Liver (tissue), 9 donors: Measurements from ENCODE around the gene GTSE1. TPM values are rescaled to one million over a fixed set of nuclear protein-coding genes. Genes with fewer than 3 reads are reported as not detected.

Experiments
- DNase-seq: peaks from one replicate; pipeline ENCODE4 v3.0.0-alpha.2; 2017; ENCODE audit warnings: low spot score
- H3K27ac ChIP-seq, 2 donors: one replicate each; pipeline ENCODE4 v1.7.0; 2013; ENCODE audit warnings: inconsistent platforms in 2 of 2, low read length in 2 of 2, control low read depth in 1 of 2, low read depth in 1 of 2, mild to moderate bottlenecking in 1 of 2
- H3K27me3 ChIP-seq, 4 donors: one replicate each; pipeline versions ENCODE4 v1.6.1 to v1.7.0; 2013; ENCODE audit warnings: low read length in 3 of 4, inconsistent platforms in 1 of 4, mild to moderate bottlenecking in 1 of 4, moderate library complexity in 1 of 4; ENCODE audit not compliant: control insufficient read depth in 4 of 4, insufficient read depth in 4 of 4
- H3K36me3 ChIP-seq, 4 donors: one replicate each; pipeline versions ENCODE4 v1.6.1 to v1.7.0; 2013; ENCODE audit warnings: low read length in 3 of 4, mild to moderate bottlenecking in 3 of 4, low read depth in 1 of 4, moderate library complexity in 1 of 4; ENCODE audit not compliant: control insufficient read depth in 4 of 4, insufficient read depth in 3 of 4
- H3K4me1 ChIP-seq, 4 donors: one replicate each; pipeline versions ENCODE4 v1.6.1 to v1.7.0; 2013; ENCODE audit warnings: low read length in 3 of 4, mild to moderate bottlenecking in 3 of 4, moderate library complexity in 1 of 4; ENCODE audit not compliant: control insufficient read depth in 4 of 4, insufficient read depth in 4 of 4
- H3K4me3 ChIP-seq, 3 donors: one replicate each; pipeline versions ENCODE4 v1.6.1 to v1.7.0; 2013; ENCODE audit warnings: low read length in 3 of 3, control low read depth in 1 of 3, low read depth in 1 of 3, mild to moderate bottlenecking in 1 of 3
- H3K9ac ChIP-seq, 2 donors: one replicate each; pipeline ENCODE4 v1.7.0; 2013; ENCODE audit warnings: low read length in 2 of 2, mild to moderate bottlenecking in 2 of 2, moderate library complexity in 2 of 2, control low read depth in 1 of 2, low read depth in 1 of 2
- H3K9me3 ChIP-seq, 4 donors: one replicate each; pipeline versions ENCODE4 v1.6.1 to v1.7.0; 2013; ENCODE audit warnings: low read length in 3 of 4; ENCODE audit not compliant: control insufficient read depth in 4 of 4
- EGR1 ChIP-seq, 2 donors: IDR thresholded peaks; 2 replicates each; pipeline ENCODE4 v1.6.1; 2016 to 2018; ENCODE audit warnings: antibody characterized with exemption in 2 of 2, low read depth in 2 of 2
- FOXA1 ChIP-seq: IDR thresholded peaks from 2 replicates; pipeline ENCODE4 v1.6.1; 2016; ENCODE audit warnings: antibody characterized with exemption
- FOXA2 ChIP-seq: IDR thresholded peaks from 2 replicates; pipeline ENCODE4 v1.6.1; 2016; ENCODE audit warnings: antibody characterized with exemption
- GABPA ChIP-seq, 2 donors: IDR thresholded peaks in 1 of 2; conservative IDR thresholded peaks in 1 of 2; 2 replicates each; pipeline ENCODE4 v1.6.1; 2016; ENCODE audit warnings: antibody characterized with exemption in 2 of 2, mild to moderate bottlenecking in 1 of 2, moderate library complexity in 1 of 2
- HNF4A ChIP-seq, 2 donors: conservative IDR thresholded peaks; 2 replicates each; pipeline ENCODE4 v1.6.1; 2016; ENCODE audit warnings: antibody characterized with exemption in 2 of 2, mild to moderate bottlenecking in 2 of 2
- HNF4G ChIP-seq: IDR thresholded peaks from 2 replicates; pipeline ENCODE4 v1.6.1; 2016; ENCODE audit warnings: antibody characterized with exemption
- JUND ChIP-seq, 2 donors: IDR thresholded peaks; 2 replicates each; pipeline ENCODE4 v1.6.1; 2016; ENCODE audit warnings: antibody characterized with exemption in 2 of 2
- NR2F2 ChIP-seq: IDR thresholded peaks from 2 replicates; pipeline ENCODE4 v1.6.1; 2016; ENCODE audit warnings: antibody characterized with exemption
- RAD21 ChIP-seq, 2 donors: IDR thresholded peaks; 2 replicates each; pipeline ENCODE4 v1.6.1; 2016; ENCODE audit warnings: antibody characterized with exemption in 2 of 2, mild to moderate bottlenecking in 2 of 2
- RXRA ChIP-seq, 2 donors: IDR thresholded peaks; 2 replicates each; pipeline ENCODE4 v1.6.1; 2017 to 2018; ENCODE audit warnings: antibody characterized with exemption in 2 of 2, mild to moderate bottlenecking in 1 of 2
- SP1 ChIP-seq: IDR thresholded peaks from 2 replicates; pipeline ENCODE4 v1.6.1; 2018; ENCODE audit warnings: antibody characterized with exemption, mild to moderate bottlenecking
- TAF1 ChIP-seq: conservative IDR thresholded peaks from 2 replicates; pipeline ENCODE4 v1.6.1; 2016; ENCODE audit warnings: antibody characterized with exemption, mild to moderate bottlenecking
- YY1 ChIP-seq: IDR thresholded peaks from 2 replicates; pipeline ENCODE4 v1.6.1; 2016; ENCODE audit warnings: antibody characterized with exemption, mild to moderate bottlenecking
- WGBS: extraction: QIAGEN DNeasy Blood & Tissue Kit; methylation state at CpG from one replicate; pipeline ENCODE4 v1.1.7; 2013; 5-methylcytosine and 5-hydroxymethylcytosine counted together
- polyA plus RNA-seq, 2 donors: library from polyadenylated mRNA; stranded (reverse) in 1 of 2; unstranded in 1 of 2; fragments of 200-250 nt in 1 of 2; fragments of >200 nt in 1 of 2; fragmentation: Nextera tagmentation in 1 of 2; extraction: Ambion mirVana in 1 of 2; gene quantifications; one replicate each; pipeline versions ENCODE4 v1.2.1 to v1.2.3, GENCODE V29; 2013 to 2015
- total RNA-seq, 2 donors: library from RNA; depleted of rRNA; stranded (reverse); fragments of >200 nt; gene quantifications; one replicate each; pipeline ENCODE4 v1.2.3, GENCODE V29; 2014
- TF ChIP-seq, protein P1 (sequence below): fragments of 150-350 bp; IDR thresholded peaks from 2 replicates; pipeline ENCODE4 v1.5.1; 2017; ENCODE audit warnings: improper control_type of control experiment, low read depth, low read length; ENCODE audit not compliant: missing input control
- TF ChIP-seq, protein P2 (sequence below): IDR thresholded peaks from 2 replicates; pipeline ENCODE4 v1.6.1; 2016; ENCODE audit warnings: antibody characterized with exemption, mild to moderate bottlenecking
- TF ChIP-seq, protein P3 (sequence below): IDR thresholded peaks from 2 replicates; pipeline ENCODE4 v1.6.1; 2016; ENCODE audit warnings: antibody characterized with exemption
- TF ChIP-seq, protein P4 (sequence below): IDR thresholded peaks from 2 replicates; pipeline ENCODE4 v1.6.1; 2016; ENCODE audit warnings: antibody characterized with exemption
- TF ChIP-seq, protein P5 (sequence below): IDR thresholded peaks from 2 replicates; pipeline ENCODE4 v1.6.1; 2016; ENCODE audit warnings: antibody characterized with exemption
- donor health status: healthy.
- donor health status: healthy.
- donor health status: healthy.
- donor health status: healthy.
- donor health status: healthy.

The GTSE1 gene
- total and polyA plus RNA-seq, 4 donors, result 0.17 to 13.9 (median 0.85) TPM

DNA sequence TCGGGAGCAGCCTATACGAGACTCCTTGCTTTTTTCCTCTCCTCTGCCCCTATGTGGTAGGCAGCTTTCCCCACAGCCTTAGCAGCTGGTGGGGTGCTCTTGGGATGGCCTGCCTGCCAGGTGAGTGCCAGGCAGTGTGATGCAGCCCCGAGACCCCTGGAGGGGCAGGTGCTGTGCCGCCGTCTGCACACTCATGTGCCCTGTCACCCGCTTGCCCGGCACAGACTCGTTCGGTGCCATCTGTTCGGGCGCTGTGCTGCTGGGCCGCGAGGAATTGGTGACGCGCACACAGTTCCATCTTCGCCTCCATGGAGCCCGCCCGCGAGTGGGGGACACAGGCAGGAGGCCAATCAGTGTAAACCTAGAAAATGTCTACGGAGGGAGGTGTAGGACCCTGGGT lies 54.0 kb downstream of the GTSE1 start:
- no peak overlapping the region for H3K9ac ChIP-seq
- no peak overlapping the region for H3K4me3 ChIP-seq
- H3K9me3 ChIP-seq, result no peaks in the 10 kb centered on the region
- H3K27ac ChIP-seq, result no peak overlapping the region
- H3K36me3 ChIP-seq, result peaks cover 28 to 79% (median 42%) of the 10 kb centered on the region in 4 donors
- TF ChIP-seq GABPA (IDR thresholded peaks at IDR 0.05 in 1 of 2, conservative IDR thresholded peaks at IDR 0.05 in 1 of 2) (no peak), YY1 (no peak), TAF1 (no peak), RAD21 (IDR thresholded peaks at IDR 0.05) (no peak), FOXA2 (no peak), EGR1 (IDR thresholded peaks at IDR 0.05; ENCODE audit: low read depth in 2 of 2) (no peak), JUND (IDR thresholded peaks at IDR 0.05) (no peak), HNF4A (conservative IDR thresholded peaks at IDR 0.05) (no peak), NR2F2 (no peak), FOXA1 (no peak), RXRA (IDR thresholded peaks at IDR 0.05) (no peak), SP1 (no peak), HNF4G (no peak)
- TF ChIP-seq, protein P1, sequence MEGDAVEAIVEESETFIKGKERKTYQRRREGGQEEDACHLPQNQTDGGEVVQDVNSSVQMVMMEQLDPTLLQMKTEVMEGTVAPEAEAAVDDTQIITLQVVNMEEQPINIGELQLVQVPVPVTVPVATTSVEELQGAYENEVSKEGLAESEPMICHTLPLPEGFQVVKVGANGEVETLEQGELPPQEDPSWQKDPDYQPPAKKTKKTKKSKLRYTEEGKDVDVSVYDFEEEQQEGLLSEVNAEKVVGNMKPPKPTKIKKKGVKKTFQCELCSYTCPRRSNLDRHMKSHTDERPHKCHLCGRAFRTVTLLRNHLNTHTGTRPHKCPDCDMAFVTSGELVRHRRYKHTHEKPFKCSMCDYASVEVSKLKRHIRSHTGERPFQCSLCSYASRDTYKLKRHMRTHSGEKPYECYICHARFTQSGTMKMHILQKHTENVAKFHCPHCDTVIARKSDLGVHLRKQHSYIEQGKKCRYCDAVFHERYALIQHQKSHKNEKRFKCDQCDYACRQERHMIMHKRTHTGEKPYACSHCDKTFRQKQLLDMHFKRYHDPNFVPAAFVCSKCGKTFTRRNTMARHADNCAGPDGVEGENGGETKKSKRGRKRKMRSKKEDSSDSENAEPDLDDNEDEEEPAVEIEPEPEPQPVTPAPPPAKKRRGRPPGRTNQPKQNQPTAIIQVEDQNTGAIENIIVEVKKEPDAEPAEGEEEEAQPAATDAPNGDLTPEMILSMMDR, result no peak
- TF ChIP-seq, protein P2, sequence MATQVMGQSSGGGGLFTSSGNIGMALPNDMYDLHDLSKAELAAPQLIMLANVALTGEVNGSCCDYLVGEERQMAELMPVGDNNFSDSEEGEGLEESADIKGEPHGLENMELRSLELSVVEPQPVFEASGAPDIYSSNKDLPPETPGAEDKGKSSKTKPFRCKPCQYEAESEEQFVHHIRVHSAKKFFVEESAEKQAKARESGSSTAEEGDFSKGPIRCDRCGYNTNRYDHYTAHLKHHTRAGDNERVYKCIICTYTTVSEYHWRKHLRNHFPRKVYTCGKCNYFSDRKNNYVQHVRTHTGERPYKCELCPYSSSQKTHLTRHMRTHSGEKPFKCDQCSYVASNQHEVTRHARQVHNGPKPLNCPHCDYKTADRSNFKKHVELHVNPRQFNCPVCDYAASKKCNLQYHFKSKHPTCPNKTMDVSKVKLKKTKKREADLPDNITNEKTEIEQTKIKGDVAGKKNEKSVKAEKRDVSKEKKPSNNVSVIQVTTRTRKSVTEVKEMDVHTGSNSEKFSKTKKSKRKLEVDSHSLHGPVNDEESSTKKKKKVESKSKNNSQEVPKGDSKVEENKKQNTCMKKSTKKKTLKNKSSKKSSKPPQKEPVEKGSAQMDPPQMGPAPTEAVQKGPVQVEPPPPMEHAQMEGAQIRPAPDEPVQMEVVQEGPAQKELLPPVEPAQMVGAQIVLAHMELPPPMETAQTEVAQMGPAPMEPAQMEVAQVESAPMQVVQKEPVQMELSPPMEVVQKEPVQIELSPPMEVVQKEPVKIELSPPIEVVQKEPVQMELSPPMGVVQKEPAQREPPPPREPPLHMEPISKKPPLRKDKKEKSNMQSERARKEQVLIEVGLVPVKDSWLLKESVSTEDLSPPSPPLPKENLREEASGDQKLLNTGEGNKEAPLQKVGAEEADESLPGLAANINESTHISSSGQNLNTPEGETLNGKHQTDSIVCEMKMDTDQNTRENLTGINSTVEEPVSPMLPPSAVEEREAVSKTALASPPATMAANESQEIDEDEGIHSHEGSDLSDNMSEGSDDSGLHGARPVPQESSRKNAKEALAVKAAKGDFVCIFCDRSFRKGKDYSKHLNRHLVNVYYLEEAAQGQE, result no peak
- TF ChIP-seq, protein P3, sequence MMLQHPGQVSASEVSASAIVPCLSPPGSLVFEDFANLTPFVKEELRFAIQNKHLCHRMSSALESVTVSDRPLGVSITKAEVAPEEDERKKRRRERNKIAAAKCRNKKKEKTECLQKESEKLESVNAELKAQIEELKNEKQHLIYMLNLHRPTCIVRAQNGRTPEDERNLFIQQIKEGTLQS, result no peak
- TF ChIP-seq, protein P4, sequence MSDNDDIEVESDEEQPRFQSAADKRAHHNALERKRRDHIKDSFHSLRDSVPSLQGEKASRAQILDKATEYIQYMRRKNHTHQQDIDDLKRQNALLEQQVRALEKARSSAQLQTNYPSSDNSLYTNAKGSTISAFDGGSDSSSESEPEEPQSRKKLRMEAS, result no peak
- TF ChIP-seq, protein P5, sequence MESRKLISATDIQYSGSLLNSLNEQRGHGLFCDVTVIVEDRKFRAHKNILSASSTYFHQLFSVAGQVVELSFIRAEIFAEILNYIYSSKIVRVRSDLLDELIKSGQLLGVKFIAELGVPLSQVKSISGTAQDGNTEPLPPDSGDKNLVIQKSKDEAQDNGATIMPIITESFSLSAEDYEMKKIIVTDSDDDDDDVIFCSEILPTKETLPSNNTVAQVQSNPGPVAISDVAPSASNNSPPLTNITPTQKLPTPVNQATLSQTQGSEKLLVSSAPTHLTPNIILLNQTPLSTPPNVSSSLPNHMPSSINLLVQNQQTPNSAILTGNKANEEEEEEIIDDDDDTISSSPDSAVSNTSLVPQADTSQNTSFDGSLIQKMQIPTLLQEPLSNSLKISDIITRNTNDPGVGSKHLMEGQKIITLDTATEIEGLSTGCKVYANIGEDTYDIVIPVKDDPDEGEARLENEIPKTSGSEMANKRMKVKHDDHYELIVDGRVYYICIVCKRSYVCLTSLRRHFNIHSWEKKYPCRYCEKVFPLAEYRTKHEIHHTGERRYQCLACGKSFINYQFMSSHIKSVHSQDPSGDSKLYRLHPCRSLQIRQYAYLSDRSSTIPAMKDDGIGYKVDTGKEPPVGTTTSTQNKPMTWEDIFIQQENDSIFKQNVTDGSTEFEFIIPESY, result no peak
- no peaks in the 10 kb centered on the region for H3K4me1 ChIP-seq
- DNase-seq, result no peak
- no peaks in the 10 kb centered on the region for H3K27me3 ChIP-seq
- 96% methylated on average over 20 of the region's 20 CpGs for WGBS
